PC-9 (cell line): Measurements from ENCODE around the gene DRGX. TPM values are rescaled to one million over a fixed set of nuclear protein-coding genes. Genes with fewer than 3 reads are reported as not detected.

Experiments
- BruUV-seq: library from RNA; stranded (reverse); fragments of 400-500 nt; replicated peaks from 2 replicates; lab custom pipeline; 2021; lab: Mats Ljungman, UMichigan
- CTCF ChIA-PET: fragments of 300-600 bp; sonication (Branson Sonifier 250); formaldehyde crosslinking; loops from one replicate; lab custom pipeline; 2022; ENCODE audit warnings: antibody characterized with exemption; lab: Charles Lee
- POLR2A ChIA-PET: fragments of 300-600 bp; sonication (Branson Sonifier 250); formaldehyde crosslinking; loops from one replicate; lab custom pipeline; 2022; ENCODE audit warnings: antibody characterized with exemption; ENCODE audit not compliant: unreplicated experiment; lab: Charles Lee
- DNase-seq, 2 experiments: peaks; one replicate each; pipeline versions ENCODE4 v3.0.0 to v3.0.0-alpha.2; 2015 to 2022; ENCODE audit warnings: mixed read lengths in 1 of 2
- H2AFZ ChIP-seq: fragments of 200-600 bp; sonication (generic); 2 replicates; pipeline ENCODE4 v1.8.1; 2017; ENCODE audit warnings: antibody characterized with exemption
- H3F3A ChIP-seq: fragments of 200-600 bp; sonication (generic); 2 replicates; pipeline ENCODE4 v1.8.1; 2017; ENCODE audit warnings: antibody characterized with exemption, mild to moderate bottlenecking, low read depth; ENCODE audit not compliant: insufficient read depth
- H3K27ac ChIP-seq: fragments of 200-600 bp; sonication (generic); 2 replicates; pipeline ENCODE4 v1.6.1; 2016; ENCODE audit warnings: mixed run types
- H3K27me3 ChIP-seq: fragments of 200-600 bp; sonication (generic); 2 replicates; pipeline ENCODE4 v1.6.1; 2016; ENCODE audit warnings: low read depth, mixed run types; ENCODE audit not compliant: insufficient read depth
- H3K36me3 ChIP-seq: fragments of 200-600 bp; sonication (generic); 2 replicates; pipeline ENCODE4 v1.6.1; 2016; ENCODE audit warnings: low read depth, mixed run types
- H3K4me1 ChIP-seq: fragments of 200-600 bp; sonication (generic); replicated peaks from 2 replicates; pipeline ENCODE4 v1.6.1; 2016; ENCODE audit warnings: mixed run types; ENCODE audit not compliant: insufficient read depth
- H3K4me2 ChIP-seq: fragments of 200-600 bp; sonication (generic); 2 replicates; pipeline ENCODE4 v1.6.1; 2017; ENCODE audit warnings: mixed run types
- H3K4me3 ChIP-seq: fragments of 200-600 bp; sonication (generic); 2 replicates; pipeline ENCODE4 v1.6.1; 2016; ENCODE audit warnings: mixed run types
- H3K79me2 ChIP-seq: fragments of 200-600 bp; sonication (generic); 2 replicates; pipeline ENCODE4 v1.6.1; 2017; ENCODE audit warnings: low read depth, mixed run types
- H3K9me2 ChIP-seq: fragments of 200-600 bp; sonication (generic); 2 replicates; pipeline ENCODE4 v1.8.1; 2017; ENCODE audit warnings: mild to moderate bottlenecking; ENCODE audit not compliant: insufficient read depth
- H3K9me3 ChIP-seq: fragments of 200-600 bp; sonication (generic); 2 replicates; pipeline ENCODE4 v1.8.1; 2016; ENCODE audit warnings: low read depth; ENCODE audit not compliant: insufficient read depth
- H4K20me1 ChIP-seq: fragments of 200-600 bp; sonication (generic); 2 replicates; pipeline ENCODE4 v1.8.1; 2017; ENCODE audit not compliant: insufficient read depth
- CTCF ChIP-seq: fragments of 200-600 bp; sonication (generic); conservative IDR thresholded peaks from 2 replicates; pipeline ENCODE4 v1.6.1; 2017; ENCODE audit warnings: mixed run types, antibody characterized with exemption, mild to moderate bottlenecking, moderate library complexity
- EZH2 ChIP-seq: fragments of 200-600 bp; sonication (generic); IDR thresholded peaks from 2 replicates; pipeline ENCODE4 v1.8.0; 2017; ENCODE audit warnings: antibody characterized with exemption, low read depth
- intact Hi-C: fragments of 100-400 bp; cut with micrococcal nuclease; formaldehyde crosslinking; loops from one replicate; pipeline ENCODE4 v1.10.0; 2022; ENCODE audit not compliant: unreplicated experiment
- total RNA-seq: library from RNA; stranded (reverse); gene quantifications from 2 replicates; pipeline ENCODE4 v1.2.3, GENCODE V29; 2021

DRGX gene
- total RNA-seq, 1 experiment from 2014 or later: not detected

- Histone ChIP-seq H3K79me2 (no peaks in the 10 kb centered on the region), H3K27ac (no peak overlapping the region), H2AFZ (no peak overlapping the region), H3K27me3 (peaks cover 61% of the 10 kb centered on the region), H3K4me2 (no peak overlapping the region), H3K4me3 (no peak overlapping the region), H3K9me2 (no peaks in the 10 kb centered on the region), H3K4me1 (no peaks in the 10 kb centered on the region), H3F3A (no peaks in the 10 kb centered on the region), H3K9me3 (no peaks in the 10 kb centered on the region), H4K20me1 (no peaks in the 10 kb centered on the region), H3K36me3 (no peaks in the 10 kb centered on the region)
- TF ChIP-seq CTCF (no peak), EZH2 (no peak)
- ChIA-PET POLR2A (no interaction called here), CTCF (no interaction called here)
- intact Hi-C loops: no loop called here
- BruUV-seq: no TSS peak
- DNase-seq: no peak
These were observed 31.8 kb downstream of the DRGX start for GRCh38 chr10:49364051-49364450.

- TF ChIP-seq CTCF (no peak), EZH2 (no peak)
- BruUV-seq: no TSS peak
- no peak overlapping the region for H3K27ac ChIP-seq
- no peak overlapping the region for H3K4me3 ChIP-seq
- DNase-seq: no peak
- H2AFZ ChIP-seq: no peak overlapping the region
- no peaks in the 10 kb centered on the region for H3K79me2 ChIP-seq
- H3K36me3 ChIP-seq: no peaks in the 10 kb centered on the region
- H3K9me2 ChIP-seq: no peaks in the 10 kb centered on the region
- H3K4me1 ChIP-seq: no peaks in the 10 kb centered on the region
- no peaks in the 10 kb centered on the region for H3K9me3 ChIP-seq
- POLR2A ChIA-PET: no interaction called here
- no peak overlapping the region for H3K4me2 ChIP-seq
- H4K20me1 ChIP-seq: no peaks in the 10 kb centered on the region
- intact Hi-C loops: no loop called here
- H3F3A ChIP-seq: no peaks in the 10 kb centered on the region
- H3K27me3 ChIP-seq: peaks cover 61% of the 10 kb centered on the region
- CTCF ChIA-PET: no interaction called here
These were observed 32.4 kb downstream of the DRGX start for GRCh38 chr10:49363309-49364031.

DNA sequence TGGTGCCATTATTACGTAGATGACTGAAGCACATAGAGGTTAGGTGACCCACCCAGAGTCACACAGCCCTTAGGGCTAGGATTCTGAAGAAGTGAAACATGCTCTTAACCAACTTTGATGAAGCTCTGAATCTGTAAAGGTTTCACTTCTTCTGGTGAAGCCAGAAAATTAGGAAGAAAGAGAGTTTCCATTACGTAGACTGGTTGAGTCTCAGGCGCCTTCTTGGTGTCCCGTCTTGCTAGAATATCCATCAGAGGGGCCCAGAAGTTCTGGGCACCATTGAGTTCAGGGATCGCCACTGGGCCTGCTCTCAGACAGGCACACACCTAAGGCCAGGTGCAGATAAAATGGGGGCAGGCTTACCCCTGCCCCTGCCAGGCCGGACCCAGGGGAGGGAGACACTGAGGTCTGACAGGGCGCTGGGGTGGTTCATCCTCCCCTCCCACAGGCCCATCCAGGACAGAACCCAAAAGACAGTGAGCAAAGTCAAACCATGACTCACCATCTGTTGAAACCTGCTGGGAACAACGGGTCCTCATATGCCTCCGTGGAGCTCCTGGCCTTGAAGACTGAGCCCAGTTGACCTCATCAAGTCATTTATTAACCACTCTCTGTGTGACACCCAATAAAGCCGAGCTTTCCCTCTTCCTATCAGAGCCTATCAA is 33.2 kb downstream of the DRGX start:
- TF ChIP-seq CTCF (no peak), EZH2 (no peak)
- DNase-seq: no peak
- Histone ChIP-seq H3K9me3 (no peaks in the 10 kb centered on the region), H3F3A (no peaks in the 10 kb centered on the region), H2AFZ (no peak overlapping the region), H3K27ac (no peak overlapping the region), H4K20me1 (no peaks in the 10 kb centered on the region), H3K79me2 (no peaks in the 10 kb centered on the region), H3K36me3 (no peaks in the 10 kb centered on the region), H3K9me2 (no peaks in the 10 kb centered on the region), H3K4me3 (no peak overlapping the region), H3K4me2 (no peak overlapping the region), H3K27me3 (peaks cover 61% of the 10 kb centered on the region), H3K4me1 (no peaks in the 10 kb centered on the region)
- ChIA-PET CTCF (no interaction called here), POLR2A (no interaction called here)
- intact Hi-C loops: no loop called here
- BruUV-seq: no TSS peak
